ENCODE measurements around the gene DNASE1L3. TPM values are rescaled to one million over a fixed set of nuclear protein-coding genes. Genes with fewer than 3 reads are reported as not detected.
"Not testable (repeated sequence)": the region's sequence is repeated elsewhere in the genome, so short reads cannot be mapped to it uniquely, and the experiment has no call there.

DNASE1L3 gene
- total RNA-seq, 4 donors from 2014 or later: 1.1 to 20.5 (median 3.8) TPM

DNA sequence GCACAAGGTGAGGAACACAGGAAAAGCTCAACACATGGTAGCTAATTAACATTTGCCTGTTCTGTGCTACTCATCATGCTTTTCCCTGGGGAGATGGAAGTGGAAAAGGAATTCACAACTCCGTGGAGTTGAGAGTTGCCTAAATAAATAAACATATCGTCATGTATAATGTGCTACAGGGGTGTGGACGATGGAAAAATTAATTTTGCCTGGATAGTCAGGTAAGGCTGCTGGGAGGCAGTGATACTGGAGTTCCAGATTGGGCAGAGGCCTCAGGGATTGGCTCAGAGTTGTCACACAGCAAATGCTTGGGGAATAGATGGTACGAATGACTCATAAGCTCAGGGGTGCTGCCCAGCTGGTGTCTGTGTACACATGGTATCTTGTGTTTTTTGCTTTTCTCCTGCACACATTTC, 23.8 kb upstream of the DNASE1L3 start:
- DNase-seq (ENCODE audit: low spot score) (no peak), ATAC-seq (ENCODE audit: low FRiP score) (no peak)
- TF ChIP-seq, protein P1, sequence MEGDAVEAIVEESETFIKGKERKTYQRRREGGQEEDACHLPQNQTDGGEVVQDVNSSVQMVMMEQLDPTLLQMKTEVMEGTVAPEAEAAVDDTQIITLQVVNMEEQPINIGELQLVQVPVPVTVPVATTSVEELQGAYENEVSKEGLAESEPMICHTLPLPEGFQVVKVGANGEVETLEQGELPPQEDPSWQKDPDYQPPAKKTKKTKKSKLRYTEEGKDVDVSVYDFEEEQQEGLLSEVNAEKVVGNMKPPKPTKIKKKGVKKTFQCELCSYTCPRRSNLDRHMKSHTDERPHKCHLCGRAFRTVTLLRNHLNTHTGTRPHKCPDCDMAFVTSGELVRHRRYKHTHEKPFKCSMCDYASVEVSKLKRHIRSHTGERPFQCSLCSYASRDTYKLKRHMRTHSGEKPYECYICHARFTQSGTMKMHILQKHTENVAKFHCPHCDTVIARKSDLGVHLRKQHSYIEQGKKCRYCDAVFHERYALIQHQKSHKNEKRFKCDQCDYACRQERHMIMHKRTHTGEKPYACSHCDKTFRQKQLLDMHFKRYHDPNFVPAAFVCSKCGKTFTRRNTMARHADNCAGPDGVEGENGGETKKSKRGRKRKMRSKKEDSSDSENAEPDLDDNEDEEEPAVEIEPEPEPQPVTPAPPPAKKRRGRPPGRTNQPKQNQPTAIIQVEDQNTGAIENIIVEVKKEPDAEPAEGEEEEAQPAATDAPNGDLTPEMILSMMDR (IDR thresholded peaks at IDR 0.05): no peak

DNA sequence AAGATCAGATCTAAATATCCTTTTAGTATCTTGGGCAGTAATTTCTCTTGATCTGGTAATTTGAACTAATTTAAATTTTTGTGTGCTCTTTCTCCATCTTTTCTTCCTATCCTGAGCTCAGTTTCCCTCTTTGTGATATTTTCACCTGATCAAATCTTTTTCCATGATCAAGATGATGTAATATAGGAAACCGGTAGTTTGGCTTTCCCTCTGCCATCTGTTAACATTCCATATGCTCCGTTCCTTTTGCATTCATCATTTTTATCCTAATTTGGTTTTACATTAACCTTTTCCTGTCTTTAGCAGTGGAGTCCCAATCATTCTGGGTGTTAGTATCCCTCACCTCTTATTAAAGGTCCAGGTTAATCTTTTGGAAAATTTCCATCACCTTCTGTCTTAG, 20.9 kb upstream of the DNASE1L3 start:
- DNase-seq (ENCODE audit: low spot score) (no peak), ATAC-seq (ENCODE audit: low FRiP score) (no peak)
- TF ChIP-seq, protein P1 (IDR thresholded peaks at IDR 0.05): no peak

DNA sequence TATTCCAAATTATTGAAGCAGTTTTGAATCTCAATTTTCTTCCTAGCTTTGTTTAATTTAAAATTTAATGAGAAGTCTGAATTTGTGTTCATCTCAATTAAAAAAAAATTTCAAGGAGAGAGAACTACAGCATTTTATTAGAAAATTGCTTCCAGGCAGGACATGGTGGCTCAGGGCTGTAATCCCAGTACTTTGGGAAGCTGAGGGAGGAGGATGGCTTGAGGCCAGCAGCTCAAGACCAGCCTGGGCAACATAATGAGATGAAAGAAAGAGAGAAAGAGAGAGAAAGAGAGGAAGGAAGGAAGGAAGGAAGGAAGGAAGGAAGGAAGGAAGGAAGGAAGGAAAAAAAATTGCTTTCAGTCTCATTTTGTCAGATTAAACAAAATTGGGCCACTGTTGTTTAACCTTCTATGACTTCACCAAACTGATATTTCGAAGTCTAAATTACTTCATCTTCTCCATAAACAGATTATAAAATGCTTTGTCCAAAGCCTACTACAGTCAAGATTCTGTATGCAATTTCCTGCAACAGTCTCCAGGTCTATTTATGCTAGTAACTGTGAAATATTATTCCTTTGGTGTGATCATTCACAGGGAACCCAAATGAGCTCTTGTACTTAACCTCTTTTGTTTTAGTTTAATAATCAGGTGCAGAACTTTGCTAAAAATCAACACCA, 20.2 kb upstream of the DNASE1L3 start:
- no peak for DNase-seq (ENCODE audit: low spot score)
- ATAC-seq (ENCODE audit: low FRiP score): no peak
- TF ChIP-seq, protein P1 (IDR thresholded peaks at IDR 0.05): no peak

DNA sequence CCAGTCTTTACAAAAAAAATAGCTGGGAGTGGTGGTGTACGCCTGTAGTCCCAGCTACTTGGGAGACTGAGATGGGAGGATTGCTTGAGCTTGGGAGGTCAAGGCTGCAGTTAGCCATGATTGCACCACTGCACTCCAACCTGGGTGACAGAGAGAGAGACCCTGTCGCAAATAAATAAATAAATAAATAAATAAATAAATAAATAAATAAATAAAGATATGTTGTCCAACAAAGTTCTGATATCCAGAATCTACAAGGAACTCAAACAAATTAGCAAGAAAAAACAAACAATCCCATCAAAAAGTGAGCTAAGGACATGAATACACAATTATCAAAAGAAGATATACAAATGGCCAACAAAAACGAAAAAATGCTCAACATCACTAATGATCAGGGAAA, 17.2 kb upstream of the DNASE1L3 start:
- not testable (repeated sequence) for DNase-seq (ENCODE audit: low spot score); ATAC-seq (ENCODE audit: low FRiP score)

DNA sequence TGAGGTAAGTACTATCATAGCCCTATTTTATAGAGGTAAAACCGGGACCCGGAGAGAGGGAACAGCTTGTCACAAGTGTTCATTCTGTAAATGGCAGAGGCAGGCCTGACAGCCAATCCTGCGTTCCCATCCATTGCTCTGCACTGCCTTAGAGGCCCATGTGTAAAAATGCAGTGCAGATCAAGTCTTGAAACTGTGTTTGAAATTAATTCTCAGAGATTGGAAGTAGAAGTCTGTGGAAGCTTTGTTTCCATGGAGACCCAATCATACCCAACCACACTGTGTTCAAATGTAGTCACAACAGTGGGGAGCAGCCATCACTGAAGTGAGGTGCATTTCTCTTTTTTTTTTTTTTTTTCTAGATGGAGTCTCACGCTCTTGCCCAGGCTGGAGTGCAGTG, 13.1 kb upstream of the DNASE1L3 start:
- TF ChIP-seq, protein P1 (IDR thresholded peaks at IDR 0.05): no peak
- no peak for DNase-seq (ENCODE audit: low spot score)
- ATAC-seq (ENCODE audit: low FRiP score): no peak

DNA sequence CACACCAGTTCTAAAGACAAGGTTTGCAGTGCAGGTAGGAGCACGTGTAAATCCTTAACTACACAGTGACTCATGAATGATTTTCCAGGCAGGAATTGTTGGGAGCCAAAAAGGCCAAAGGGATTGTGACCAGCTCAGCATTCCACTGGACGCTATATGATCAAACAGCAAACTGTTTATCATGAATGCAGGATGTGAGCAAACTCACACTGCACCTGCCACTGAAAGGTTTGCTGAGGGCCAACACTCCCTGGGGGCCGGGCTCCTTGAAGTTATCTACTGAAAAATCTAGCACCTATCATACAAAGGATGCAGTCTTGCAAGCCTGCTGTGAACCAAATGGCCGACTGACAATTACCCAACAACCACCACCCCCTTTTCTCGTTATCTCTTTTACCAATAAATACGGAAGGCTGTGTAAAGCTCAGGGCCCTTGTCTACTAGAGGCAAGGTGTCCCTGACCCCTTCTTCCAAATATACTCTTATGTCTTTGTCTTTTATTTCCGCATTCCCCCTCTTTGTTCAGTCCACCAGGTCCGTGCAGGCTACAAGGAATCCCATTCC, 11.5 kb upstream of the DNASE1L3 start:
- ATAC-seq (ENCODE audit: low FRiP score): no peak
- TF ChIP-seq, protein P1 (IDR thresholded peaks at IDR 0.05): no peak
- DNase-seq (ENCODE audit: low spot score): no peak

DNA sequence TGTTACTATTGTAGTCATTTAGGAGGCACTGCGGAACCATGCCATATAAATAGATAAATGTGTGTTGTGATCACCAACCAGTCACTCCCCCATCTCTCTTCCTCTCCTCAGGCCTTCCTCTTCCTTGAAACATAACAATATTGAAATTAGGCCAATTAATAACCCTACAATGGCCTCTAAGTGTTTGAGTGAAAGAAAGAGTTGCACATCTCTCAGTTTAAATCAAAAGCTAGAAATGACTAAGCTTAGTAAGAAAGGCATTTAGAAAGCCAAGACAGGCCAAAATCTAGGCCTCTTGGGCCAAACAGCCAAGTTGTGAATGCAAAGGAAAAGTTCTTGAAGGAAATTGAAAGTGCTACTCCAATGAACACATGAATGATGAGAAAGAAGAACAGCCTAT, 8.1 kb upstream of the DNASE1L3 start:
- DNase-seq (ENCODE audit: low spot score): no peak
- TF ChIP-seq, protein P1 (IDR thresholded peaks at IDR 0.05): no peak
- no peak for ATAC-seq (ENCODE audit: low FRiP score)
